Adrenal gland (tissue), 5 donors: ENCODE results near the gene CDC42.
"Not testable (repeated sequence)": the region's sequence is repeated elsewhere in the genome, so short reads cannot be mapped to it uniquely, and the experiment has no call there.

Source experiments
- POLR2A ChIP-seq, 2 donors: fragments of 450-650 bp; IDR thresholded peaks; one replicate each; pipeline ENCODE4 v1.6.1; 2017; ENCODE audit warnings: antibody characterized with exemption in 2 of 2, mild to moderate bottlenecking in 2 of 2, moderate library complexity in 1 of 2
- TF ChIP-seq, protein P1 (sequence below), 6 experiments: fragments of 450-650 bp in 4 of 6; fragments of 200-600 bp in 2 of 6; sonication (generic) in 1 of 6; IDR thresholded peaks; 1 replicate in 5 of 6; 2 replicates in 1 of 6; pipeline versions ENCODE4 v1.5.1 to v1.8.0; 2016 to 2021; ENCODE audit warnings: antibody characterized with exemption in 6 of 6, mild to moderate bottlenecking in 2 of 6, moderate library complexity in 1 of 6
- donor health status: DM: no; HTN: no; CAD: no.

- TF ChIP-seq, protein P1, sequence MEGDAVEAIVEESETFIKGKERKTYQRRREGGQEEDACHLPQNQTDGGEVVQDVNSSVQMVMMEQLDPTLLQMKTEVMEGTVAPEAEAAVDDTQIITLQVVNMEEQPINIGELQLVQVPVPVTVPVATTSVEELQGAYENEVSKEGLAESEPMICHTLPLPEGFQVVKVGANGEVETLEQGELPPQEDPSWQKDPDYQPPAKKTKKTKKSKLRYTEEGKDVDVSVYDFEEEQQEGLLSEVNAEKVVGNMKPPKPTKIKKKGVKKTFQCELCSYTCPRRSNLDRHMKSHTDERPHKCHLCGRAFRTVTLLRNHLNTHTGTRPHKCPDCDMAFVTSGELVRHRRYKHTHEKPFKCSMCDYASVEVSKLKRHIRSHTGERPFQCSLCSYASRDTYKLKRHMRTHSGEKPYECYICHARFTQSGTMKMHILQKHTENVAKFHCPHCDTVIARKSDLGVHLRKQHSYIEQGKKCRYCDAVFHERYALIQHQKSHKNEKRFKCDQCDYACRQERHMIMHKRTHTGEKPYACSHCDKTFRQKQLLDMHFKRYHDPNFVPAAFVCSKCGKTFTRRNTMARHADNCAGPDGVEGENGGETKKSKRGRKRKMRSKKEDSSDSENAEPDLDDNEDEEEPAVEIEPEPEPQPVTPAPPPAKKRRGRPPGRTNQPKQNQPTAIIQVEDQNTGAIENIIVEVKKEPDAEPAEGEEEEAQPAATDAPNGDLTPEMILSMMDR (IDR thresholded peaks at IDR 0.05), result peak; percentile 30 to 50 (median 40)
- not testable (repeated sequence) for TF ChIP-seq POLR2A (IDR thresholded peaks at IDR 0.05)
Measured at GRCh38 chr1:22005261-22006149, 47.0 kb upstream of the CDC42 start.
